ENCODE data around the gene MDFI.

The MDFI gene

GRCh38 chr6:41674231-41675000, 36.1 kb downstream of the MDFI start:
- no peak for DNase-seq

GRCh38 chr6:41675176-41675775, 37.0 kb downstream of the MDFI start:
- DNase-seq, result no peak

GRCh38 chr6:41675992-41676391, 37.7 kb downstream of the MDFI start:
- no peak for DNase-seq

- no peak for DNase-seq
These were observed 38.2 kb downstream of the MDFI start for GRCh38 chr6:41676431-41676830.

GRCh38 chr6:41677124-41677921, 39.1 kb downstream of the MDFI start:
- DNase-seq, result peak; percentile 89

GRCh38 chr6:41678511-41679084, 40.3 kb downstream of the MDFI start:
- DNase-seq, result no peak

GRCh38 chr6:41679696-41680095, 41.4 kb downstream of the MDFI start:
- no peak for DNase-seq

GRCh38 chr6:41680182-41680965, 42.1 kb downstream of the MDFI start:
- no peak for DNase-seq

GRCh38 chr6:41682056-41682477, 43.8 kb downstream of the MDFI start:
- peak; percentile 83 for DNase-seq

- DNase-seq, result no peak
These were observed 44.4 kb downstream of the MDFI start for GRCh38 chr6:41682497-41683272.

GRCh38 chr6:41683273-41683522, 44.9 kb downstream of the MDFI start:
- DNase-seq, result no peak

- DNase-seq, result peak; percentile 71
These were observed 45.4 kb downstream of the MDFI start for GRCh38 chr6:41683523-41684310.

GRCh38 chr6:41684311-41685180, 46.3 kb downstream of the MDFI start:
- no peak for DNase-seq

- DNase-seq, result no peak
These were observed 47.5 kb downstream of the MDFI start for GRCh38 chr6:41685641-41686380.

- DNase-seq, result no peak
These were observed 49.4 kb downstream of the MDFI start for GRCh38 chr6:41687501-41688175.

GRCh38 chr6:41688256-41688965, 50.1 kb downstream of the MDFI start:
- DNase-seq, result no peak

GRCh38 chr6:41689171-41690008, 51.1 kb downstream of the MDFI start:
- DNase-seq, result no peak

All from NCI-H1436 (cell line).